SH-SY5Y (cell line): ENCODE results near the gene C2orf68.

Experiments used
- GATA2 ChIP-seq: IDR thresholded peaks from 2 replicates; pipeline ENCODE4 v1.6.1; 2011; ENCODE audit warnings: mild to moderate bottlenecking, low read depth, low read length
- GATA3 ChIP-seq: IDR thresholded peaks from 2 replicates; pipeline ENCODE4 v1.6.1; 2011; ENCODE audit warnings: low read depth, mild to moderate bottlenecking, low read length, moderate library complexity

- TF ChIP-seq GATA2 (no peak), GATA3 (no peak)
Measured at GRCh38 chr2:85646166-85646565, 34.3 kb upstream of the C2orf68 start.
